Measurements from ENCODE around the gene PHC2.

DNA sequence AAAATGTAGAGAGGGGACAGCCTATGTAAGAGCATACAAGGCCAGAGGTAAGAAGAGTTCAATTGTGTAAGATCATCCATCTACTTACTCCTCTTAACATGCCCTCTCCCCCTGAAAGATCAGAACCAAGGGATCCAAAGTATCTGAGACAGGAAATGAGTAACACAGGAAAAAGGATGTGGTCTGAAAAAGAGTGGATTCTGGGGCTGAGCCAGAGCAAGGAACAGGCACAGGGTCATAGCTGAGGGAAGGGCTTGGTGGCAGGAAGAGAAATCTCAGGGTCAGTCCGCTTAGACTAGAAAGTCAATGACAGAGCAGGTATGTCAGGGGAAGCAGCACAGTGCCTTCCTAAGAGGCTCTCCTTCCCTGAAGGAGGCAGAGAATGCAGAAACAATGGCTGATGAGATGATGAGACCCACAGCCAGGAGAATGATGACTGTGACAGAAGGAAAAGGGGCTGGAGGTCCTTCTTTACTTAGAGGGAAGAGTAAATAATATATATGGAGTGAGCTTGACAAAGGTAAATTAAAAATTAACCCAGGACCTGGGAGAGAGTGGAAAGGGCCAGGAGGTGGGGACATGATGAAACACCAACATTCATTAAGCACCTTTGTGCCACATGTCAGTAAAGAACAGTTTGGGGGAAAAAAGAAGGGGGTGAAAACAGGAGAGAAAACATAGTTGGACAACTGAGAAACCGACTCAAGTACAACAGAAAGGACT lies 83.8 kb downstream of the PHC2 start:
- TF ChIP-seq POLR2A (IDR thresholded peaks at IDR 0.05; ENCODE audit: borderline replicate concordance, extremely low read depth, insufficient read depth, insufficient read length) (peak; percentile 52), POLR2AphosphoS5 (IDR thresholded peaks at IDR 0.05; ENCODE audit: low read depth, low read length) (peak; percentile 69), CBX3 (IDR thresholded peaks at IDR 0.05; ENCODE audit: low read depth) (no peak), JUND (IDR thresholded peaks at IDR 0.05) (peak; percentile 68), YY1 (IDR thresholded peaks at IDR 0.05; ENCODE audit: extremely low read depth, insufficient replicate concordance, low read depth, low read length) (no peak), EZH2 (IDR thresholded peaks at IDR 0.05) (no peak), ZNF274 (IDR thresholded peaks at IDR 0.05; ENCODE audit: low read depth, low read length) (no peak), EZH2phosphoT487 (IDR thresholded peaks at IDR 0.05; ENCODE audit: borderline replicate concordance) (no peak), SP1 (IDR thresholded peaks at IDR 0.05; ENCODE audit: low read depth) (peak; percentile 74), RAD21 (IDR thresholded peaks at IDR 0.05; ENCODE audit: low read depth) (no peak), SRF (IDR thresholded peaks at IDR 0.05; ENCODE audit: low read depth) (no peak)
- TF ChIP-seq, protein P1, sequence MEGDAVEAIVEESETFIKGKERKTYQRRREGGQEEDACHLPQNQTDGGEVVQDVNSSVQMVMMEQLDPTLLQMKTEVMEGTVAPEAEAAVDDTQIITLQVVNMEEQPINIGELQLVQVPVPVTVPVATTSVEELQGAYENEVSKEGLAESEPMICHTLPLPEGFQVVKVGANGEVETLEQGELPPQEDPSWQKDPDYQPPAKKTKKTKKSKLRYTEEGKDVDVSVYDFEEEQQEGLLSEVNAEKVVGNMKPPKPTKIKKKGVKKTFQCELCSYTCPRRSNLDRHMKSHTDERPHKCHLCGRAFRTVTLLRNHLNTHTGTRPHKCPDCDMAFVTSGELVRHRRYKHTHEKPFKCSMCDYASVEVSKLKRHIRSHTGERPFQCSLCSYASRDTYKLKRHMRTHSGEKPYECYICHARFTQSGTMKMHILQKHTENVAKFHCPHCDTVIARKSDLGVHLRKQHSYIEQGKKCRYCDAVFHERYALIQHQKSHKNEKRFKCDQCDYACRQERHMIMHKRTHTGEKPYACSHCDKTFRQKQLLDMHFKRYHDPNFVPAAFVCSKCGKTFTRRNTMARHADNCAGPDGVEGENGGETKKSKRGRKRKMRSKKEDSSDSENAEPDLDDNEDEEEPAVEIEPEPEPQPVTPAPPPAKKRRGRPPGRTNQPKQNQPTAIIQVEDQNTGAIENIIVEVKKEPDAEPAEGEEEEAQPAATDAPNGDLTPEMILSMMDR (IDR thresholded peaks at IDR 0.05 in 2 of 3, conservative IDR thresholded peaks at IDR 0.05 in 1 of 3; ENCODE audit: borderline replicate concordance in 1 of 3, insufficient read depth in 1 of 3, low read depth in 2 of 3, low read length in 2 of 3) = no peak
- TF ChIP-seq, protein P2, sequence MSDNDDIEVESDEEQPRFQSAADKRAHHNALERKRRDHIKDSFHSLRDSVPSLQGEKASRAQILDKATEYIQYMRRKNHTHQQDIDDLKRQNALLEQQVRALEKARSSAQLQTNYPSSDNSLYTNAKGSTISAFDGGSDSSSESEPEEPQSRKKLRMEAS (IDR thresholded peaks at IDR 0.05) = peak; percentile 21; the same call in 1 of the 2 replicates

All from HCT116 (cell line).